Mesenchymal stem cell (in vitro differentiated cells and primary cell): Measurements from ENCODE around the gene AGFG1.

Experiments used
- DNase-seq: peaks from one replicate; pipeline ENCODE4 v3.0.0-alpha.2; 2013
- H2AFZ ChIP-seq: one replicate; pipeline ENCODE4 v1.6.1; 2013; ENCODE audit warnings: low read depth, mild to moderate bottlenecking, control low read depth, inconsistent platforms, low read length, moderate library complexity
- H2AK5ac ChIP-seq: 2 replicates; pipeline ENCODE4 v1.6.1; 2013; ENCODE audit warnings: low read length, moderate library complexity, mild to moderate bottlenecking, inconsistent platforms; ENCODE audit not compliant: severe bottlenecking
- H2BK120ac ChIP-seq: one replicate; pipeline ENCODE4 v1.6.1; 2013; ENCODE audit warnings: low read depth, mild to moderate bottlenecking, inconsistent platforms, low read length, moderate library complexity
- H2BK12ac ChIP-seq, 2 experiments: one replicate each; pipeline ENCODE4 v1.6.1; 2013; ENCODE audit warnings: inconsistent platforms in 2 of 2, low read length in 2 of 2, mild to moderate bottlenecking in 2 of 2, moderate library complexity in 2 of 2, control low read depth in 1 of 2
- H2BK15ac ChIP-seq: one replicate; pipeline ENCODE4 v1.6.1; 2013; ENCODE audit warnings: mild to moderate bottlenecking, low read depth, inconsistent platforms; ENCODE audit not compliant: poor library complexity, severe bottlenecking
- H2BK5ac ChIP-seq: 2 replicates; pipeline ENCODE4 v1.6.1; 2013; ENCODE audit warnings: low read depth, mild to moderate bottlenecking, low read length, control low read depth, inconsistent platforms; ENCODE audit not compliant: poor library complexity, severe bottlenecking
- H3K14ac ChIP-seq, 2 experiments: one replicate each; pipeline ENCODE4 v1.6.1; 2013; ENCODE audit warnings: inconsistent platforms in 2 of 2, low read length in 2 of 2, control low read depth in 1 of 2, mild to moderate bottlenecking in 1 of 2, moderate library complexity in 1 of 2
- H3K18ac ChIP-seq, 2 experiments: one replicate each; pipeline ENCODE4 v1.6.1; 2013; ENCODE audit warnings: inconsistent platforms in 2 of 2, low read length in 2 of 2, control low read depth in 1 of 2, low read depth in 1 of 2, mild to moderate bottlenecking in 1 of 2
- H3K23ac ChIP-seq, 2 experiments: one replicate each; pipeline ENCODE4 v1.6.1; 2013; ENCODE audit warnings: inconsistent platforms in 2 of 2, low read length in 2 of 2, mild to moderate bottlenecking in 2 of 2, moderate library complexity in 2 of 2, control low read depth in 1 of 2
- H3K27ac ChIP-seq: 2 replicates; pipeline ENCODE4 v1.5.1; 2013; ENCODE audit warnings: mild to moderate bottlenecking, moderate library complexity, low read length, control low read depth, inconsistent platforms; ENCODE audit not compliant: poor library complexity, severe bottlenecking
- H3K27me3 ChIP-seq, 2 experiments: 2 replicates each; pipeline versions ENCODE4 v1.6.1 to v1.7.0; 2013; ENCODE audit warnings: low read length in 2 of 2, mild to moderate bottlenecking in 2 of 2, moderate library complexity in 2 of 2, control low read depth in 1 of 2, inconsistent platforms in 1 of 2; ENCODE audit not compliant: control insufficient read depth in 1 of 2, insufficient read depth in 1 of 2
- H3K36me3 ChIP-seq, 2 experiments: 2 replicates each; pipeline versions ENCODE4 v1.6.1 to v1.7.0; 2013; ENCODE audit warnings: low read length in 2 of 2, control low read depth in 1 of 2, inconsistent platforms in 1 of 2, low read depth in 1 of 2, mild to moderate bottlenecking in 1 of 2; ENCODE audit not compliant: insufficient read depth in 2 of 2, control insufficient read depth in 1 of 2
- H3K4ac ChIP-seq, 2 experiments: one replicate each; pipeline ENCODE4 v1.6.1; 2013; ENCODE audit warnings: inconsistent platforms in 2 of 2, low read length in 2 of 2, mild to moderate bottlenecking in 2 of 2, moderate library complexity in 2 of 2, control low read depth in 1 of 2, low read depth in 1 of 2
- H3K4me1 ChIP-seq: 2 replicates; pipeline ENCODE4 v1.6.1; 2013; ENCODE audit warnings: low read depth, low read length, control low read depth; ENCODE audit not compliant: control insufficient read depth, insufficient read depth
- H3K4me2 ChIP-seq: 2 replicates; pipeline ENCODE4 v1.6.1; 2013; ENCODE audit warnings: low read length, mild to moderate bottlenecking, inconsistent platforms; ENCODE audit not compliant: poor library complexity, severe bottlenecking
- H3K4me3 ChIP-seq, 2 experiments: 2 replicates each; pipeline versions ENCODE4 v1.5.1 to v1.7.0; 2013; ENCODE audit warnings: low read length in 2 of 2, mild to moderate bottlenecking in 2 of 2, control low read depth in 1 of 2, low read depth in 1 of 2; ENCODE audit not compliant: insufficient read depth in 1 of 2
- H3K79me1 ChIP-seq: replicated peaks from 2 replicates; pipeline ENCODE4 v1.6.1; 2013; ENCODE audit warnings: mild to moderate bottlenecking, control low read depth, low read length, inconsistent platforms; ENCODE audit not compliant: poor library complexity, severe bottlenecking
- H3K9ac ChIP-seq: 2 replicates; pipeline ENCODE4 v1.7.0; 2013; ENCODE audit warnings: mild to moderate bottlenecking, low read length, moderate library complexity
- H3K9me3 ChIP-seq: 2 replicates; pipeline ENCODE4 v1.7.0; 2013; ENCODE audit warnings: mild to moderate bottlenecking, low read length; ENCODE audit not compliant: control insufficient read depth
- H4K8ac ChIP-seq: one replicate; pipeline ENCODE4 v1.6.1; 2013; ENCODE audit warnings: inconsistent platforms, mild to moderate bottlenecking, low read length, moderate library complexity
- H4K91ac ChIP-seq: one replicate; pipeline ENCODE4 v1.6.1; 2013; ENCODE audit warnings: mild to moderate bottlenecking, low read length, inconsistent platforms
- WGBS: methylation state at CpG from one replicate; pipeline ENCODE4 v1.1.7; 2013; ENCODE audit warnings: mixed read lengths; 5-methylcytosine and 5-hydroxymethylcytosine counted together

The AGFG1 gene

DNA sequence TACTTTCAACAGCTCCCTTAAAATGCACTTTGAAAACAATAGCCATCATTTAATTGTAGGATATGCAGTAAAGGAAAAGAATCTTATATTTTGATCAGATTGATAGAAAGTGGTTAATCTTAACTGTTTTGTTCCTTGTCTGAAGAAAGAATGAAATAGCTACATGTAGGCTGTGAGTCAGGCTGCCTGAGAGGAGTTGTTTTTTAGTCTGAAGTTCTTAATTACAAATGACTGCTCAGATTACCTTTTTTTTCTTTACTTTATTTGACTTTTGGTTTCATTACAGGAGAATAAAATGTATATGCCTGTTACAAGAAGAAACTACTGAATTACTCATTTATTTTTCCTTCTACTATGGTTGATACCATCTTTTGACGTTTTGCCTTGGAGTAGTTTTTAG, 56.8 kb downstream of the AGFG1 start:
- H3K18ac ChIP-seq = no peak overlapping the region
- H3K4me2 ChIP-seq = no peak overlapping the region
- H2BK120ac ChIP-seq = no peak overlapping the region
- no peak for DNase-seq
- H3K79me1 ChIP-seq = peaks cover 13% of the 10 kb centered on the region
- no peak overlapping the region for H3K4ac ChIP-seq
- no peak overlapping the region for H2BK12ac ChIP-seq
- H3K14ac ChIP-seq = no peak overlapping the region
- no peak overlapping the region for H4K8ac ChIP-seq
- H2BK15ac ChIP-seq = no peak overlapping the region
- no peaks in the 10 kb centered on the region for H3K4me1 ChIP-seq
- H3K27me3 ChIP-seq = no peaks in the 10 kb centered on the region
- H3K9me3 ChIP-seq = no peaks in the 10 kb centered on the region
- no peak overlapping the region for H3K23ac ChIP-seq
- H2AK5ac ChIP-seq = no peak overlapping the region
- no peak overlapping the region for H2BK5ac ChIP-seq
- WGBS = no CpG with 5 or more reads among the region's 1 CpG
- no peak overlapping the region for H3K4me3 ChIP-seq
- peaks cover 5 to 88% of the 10 kb centered on the region in 2 experiments for H3K36me3 ChIP-seq
- no peak overlapping the region for H2AFZ ChIP-seq
- no peak overlapping the region for H3K27ac ChIP-seq
- H3K9ac ChIP-seq = no peak overlapping the region
- no peak overlapping the region for H4K91ac ChIP-seq

DNA sequence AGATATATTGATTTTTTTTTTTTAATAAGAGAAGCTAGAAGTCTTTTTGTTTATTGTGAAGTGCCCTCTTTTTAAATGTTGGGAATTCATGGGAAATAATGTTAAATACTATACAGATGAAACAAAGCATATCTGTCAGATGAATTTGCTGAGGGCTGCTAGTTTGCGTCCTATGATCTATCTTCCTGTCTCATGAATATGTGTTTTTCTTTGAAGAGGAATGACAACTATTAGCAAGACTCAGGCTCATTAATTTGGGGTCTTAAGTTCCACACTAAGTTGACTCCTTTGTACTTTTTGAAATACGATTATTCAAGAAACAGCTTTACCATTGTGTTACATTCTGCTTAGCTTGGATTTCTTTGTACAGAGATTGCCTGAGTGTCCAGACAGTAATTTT, 57.9 kb downstream of the AGFG1 start:
- Histone ChIP-seq H3K18ac (no peak overlapping the region), H4K91ac (no peak overlapping the region), H3K27me3 (no peaks in the 10 kb centered on the region), H2BK120ac (no peak overlapping the region), H2BK5ac (no peak overlapping the region), H3K9me3 (no peaks in the 10 kb centered on the region), H2BK12ac (no peak overlapping the region), H3K14ac (no peak overlapping the region), H3K4me2 (no peak overlapping the region), H3K4me3 (no peak overlapping the region), H3K23ac (no peak overlapping the region), H2BK15ac (no peak overlapping the region), H3K79me1 (peaks cover 9% of the 10 kb centered on the region), H3K4ac (no peak overlapping the region), H3K27ac (no peak overlapping the region), H4K8ac (no peak overlapping the region), H2AFZ (no peak overlapping the region), H2AK5ac (no peak overlapping the region), H3K9ac (no peak overlapping the region), H3K4me1 (no peaks in the 10 kb centered on the region), H3K36me3 (peaks cover 3 to 87% of the 10 kb centered on the region in 2 experiments)
- DNase-seq = no peak
- 100% methylated on average over 1 of the region's 2 CpGs for WGBS

DNA sequence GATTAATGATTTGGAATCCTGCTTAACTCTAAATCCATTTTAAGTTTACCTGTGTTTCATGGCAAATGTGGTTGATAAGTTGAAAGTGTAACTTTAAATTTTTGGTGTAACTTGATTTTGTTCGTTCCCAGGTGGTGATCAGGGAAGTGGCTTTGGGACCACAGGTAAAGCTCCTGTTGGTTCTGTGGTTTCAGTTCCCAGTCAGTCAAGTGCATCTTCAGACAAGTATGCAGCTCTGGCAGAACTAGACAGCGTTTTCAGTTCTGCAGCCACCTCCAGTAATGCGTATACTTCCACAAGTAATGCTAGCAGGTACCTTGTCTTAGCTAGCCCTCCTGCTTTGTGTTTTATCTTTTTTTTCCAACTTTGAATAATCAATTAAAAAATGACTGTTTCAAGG, 62.8 kb downstream of the AGFG1 start:
- WGBS = 100% methylated on average over 3 of the region's 3 CpGs
- DNase-seq = no peak

DNA sequence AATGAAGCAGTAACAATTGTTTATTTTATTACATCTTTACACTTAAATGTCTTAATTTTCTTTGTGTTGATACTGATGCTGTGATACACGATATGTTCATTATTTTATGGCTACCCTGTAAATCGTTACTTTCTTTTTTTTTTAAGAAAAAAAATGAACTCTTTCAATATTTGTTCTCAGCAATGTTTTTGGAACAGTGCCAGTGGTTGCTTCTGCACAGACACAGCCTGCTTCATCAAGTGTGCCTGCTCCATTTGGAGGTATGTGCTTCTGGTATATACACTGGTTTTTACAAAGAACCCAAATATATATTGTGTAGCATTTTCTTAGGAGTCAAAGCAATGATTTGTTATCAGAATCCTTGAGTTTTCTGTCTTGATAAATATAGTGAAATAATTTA, 64.5 kb downstream of the AGFG1 start:
- H2BK120ac ChIP-seq = no peak overlapping the region
- H2BK12ac ChIP-seq = no peak overlapping the region
- peaks cover 3% of the 10 kb centered on the region for H3K79me1 ChIP-seq
- H2AK5ac ChIP-seq = no peak overlapping the region
- H3K4me3 ChIP-seq = no peak overlapping the region
- DNase-seq = peak; percentile 9
- no peaks in the 10 kb centered on the region for H3K27me3 ChIP-seq
- H3K36me3 ChIP-seq = peaks cover 12 to 89% of the 10 kb centered on the region in 2 experiments
- H4K8ac ChIP-seq = no peak overlapping the region
- no peaks in the 10 kb centered on the region for H3K9me3 ChIP-seq
- H4K91ac ChIP-seq = no peak overlapping the region
- no peak overlapping the region for H3K27ac ChIP-seq
- no peak overlapping the region for H3K14ac ChIP-seq
- H3K4me1 ChIP-seq = no peaks in the 10 kb centered on the region
- H2BK15ac ChIP-seq = no peak overlapping the region
- no CpG with 5 or more reads among the region's 2 CpGs for WGBS
- H3K18ac ChIP-seq = no peak overlapping the region
- H2AFZ ChIP-seq = no peak overlapping the region
- H2BK5ac ChIP-seq = no peak overlapping the region
- no peak overlapping the region for H3K4ac ChIP-seq
- no peak overlapping the region for H3K9ac ChIP-seq
- no peak overlapping the region for H3K23ac ChIP-seq
- H3K4me2 ChIP-seq = no peak overlapping the region

More for the DNA sequence above, 62.8 kb downstream of the AGFG1 start:
- no peak overlapping the region for H3K14ac ChIP-seq
- no peaks in the 10 kb centered on the region for H3K9me3 ChIP-seq
- peaks cover 6 to 95% of the 10 kb centered on the region in 2 experiments for H3K36me3 ChIP-seq
- no peaks in the 10 kb centered on the region for H3K27me3 ChIP-seq
- no peak overlapping the region for H3K4ac ChIP-seq
- no peak overlapping the region for H2AFZ ChIP-seq
- H3K4me1 ChIP-seq = no peaks in the 10 kb centered on the region
- H3K4me3 ChIP-seq = no peak overlapping the region
- no peak overlapping the region for H2AK5ac ChIP-seq
- no peak overlapping the region for H2BK120ac ChIP-seq
- no peak overlapping the region for H2BK12ac ChIP-seq
- no peak overlapping the region for H3K23ac ChIP-seq
- no peak overlapping the region for H4K8ac ChIP-seq
- H3K18ac ChIP-seq = no peak overlapping the region
- no peak overlapping the region for H3K27ac ChIP-seq
- no peak overlapping the region for H3K9ac ChIP-seq
- H2BK15ac ChIP-seq = no peak overlapping the region
- H2BK5ac ChIP-seq = no peak overlapping the region
- no peak overlapping the region for H4K91ac ChIP-seq
- peaks cover 6% of the 10 kb centered on the region for H3K79me1 ChIP-seq
- no peak overlapping the region for H3K4me2 ChIP-seq
